GM12875 (cell line): Measurements from ENCODE around the gene PAK5.

Experiments used
- H3K4me3 ChIP-seq: one replicate; pipeline ENCODE4 v1.5.1; 2011; ENCODE audit warnings: low read depth, low read length, control low read depth
- CTCF ChIP-seq: IDR thresholded peaks from 2 replicates; pipeline ENCODE4 v1.5.1; 2011; ENCODE audit warnings: low read depth, mild to moderate bottlenecking, control low read depth, inconsistent platforms, low read length, moderate library complexity, borderline replicate concordance; ENCODE audit not compliant: insufficient read depth

The PAK5 gene

GRCh38 chr20:9838378-9839295 is at the start of gene PAK5:
Gene PAK5 (minus strand): TSS chr20:9839076. CDS start chr20:9644328, 194,748 bp downstream.
- H3K4me3 ChIP-seq: no peak within 1 kb of the TSS

GRCh38 chr20:9887706-9888105 is 48.8 kb upstream of the PAK5 start:
- H3K4me3 ChIP-seq: no peak overlapping the region
- no peak for TF ChIP-seq CTCF

More at GRCh38 chr20:9838378-9839295, at the start of gene PAK5:
- TF ChIP-seq CTCF: no peak

DNA sequence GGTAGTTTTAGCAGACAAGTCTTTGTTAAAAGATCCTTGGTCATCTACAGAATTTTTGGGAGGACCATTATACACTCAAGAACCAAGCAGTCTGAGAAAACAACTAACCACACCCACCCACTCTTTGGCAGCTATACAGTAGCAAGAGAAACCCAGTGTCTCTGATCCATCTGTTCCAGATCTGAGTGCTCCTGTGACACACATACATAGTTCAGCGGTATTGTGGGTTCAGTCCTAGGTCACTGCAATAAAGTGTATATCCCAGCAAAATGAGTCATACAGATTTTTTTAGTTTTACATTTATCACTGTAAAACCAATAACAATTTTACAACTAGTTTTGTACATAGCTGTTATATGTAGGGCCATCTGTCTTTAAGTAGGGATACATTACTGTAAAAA is 47.4 kb upstream of the PAK5 start:
- no peak for TF ChIP-seq CTCF
- no peak overlapping the region for H3K4me3 ChIP-seq

GRCh38 chr20:9884666-9885065 is 45.8 kb upstream of the PAK5 start:
- no peak for TF ChIP-seq CTCF
- no peak overlapping the region for H3K4me3 ChIP-seq

DNA sequence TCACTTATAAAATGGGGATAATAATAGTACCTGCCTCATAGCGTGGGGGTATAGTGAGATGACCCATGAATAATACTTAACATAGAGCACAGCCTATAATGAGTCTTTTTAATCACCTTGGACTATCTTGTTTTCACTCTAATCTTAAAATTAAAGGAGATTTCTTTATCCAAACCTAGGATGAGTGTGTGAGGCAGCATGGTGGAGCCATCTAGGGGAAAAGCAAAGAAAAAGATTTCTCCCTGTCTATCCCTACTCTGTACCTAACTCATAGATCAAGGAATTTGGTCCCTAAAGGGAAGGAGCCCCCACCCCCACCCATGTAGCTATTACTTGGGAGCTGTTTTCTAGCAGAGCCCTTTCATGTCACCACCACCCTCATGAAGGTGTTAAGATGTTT is 45.2 kb upstream of the PAK5 start:
- no peak for TF ChIP-seq CTCF
- no peak overlapping the region for H3K4me3 ChIP-seq

- no peak overlapping the region for H3K4me3 ChIP-seq
- no peak for TF ChIP-seq CTCF
Measured at GRCh38 chr20:9877932-9878495, 39.1 kb upstream of the PAK5 start.

DNA sequence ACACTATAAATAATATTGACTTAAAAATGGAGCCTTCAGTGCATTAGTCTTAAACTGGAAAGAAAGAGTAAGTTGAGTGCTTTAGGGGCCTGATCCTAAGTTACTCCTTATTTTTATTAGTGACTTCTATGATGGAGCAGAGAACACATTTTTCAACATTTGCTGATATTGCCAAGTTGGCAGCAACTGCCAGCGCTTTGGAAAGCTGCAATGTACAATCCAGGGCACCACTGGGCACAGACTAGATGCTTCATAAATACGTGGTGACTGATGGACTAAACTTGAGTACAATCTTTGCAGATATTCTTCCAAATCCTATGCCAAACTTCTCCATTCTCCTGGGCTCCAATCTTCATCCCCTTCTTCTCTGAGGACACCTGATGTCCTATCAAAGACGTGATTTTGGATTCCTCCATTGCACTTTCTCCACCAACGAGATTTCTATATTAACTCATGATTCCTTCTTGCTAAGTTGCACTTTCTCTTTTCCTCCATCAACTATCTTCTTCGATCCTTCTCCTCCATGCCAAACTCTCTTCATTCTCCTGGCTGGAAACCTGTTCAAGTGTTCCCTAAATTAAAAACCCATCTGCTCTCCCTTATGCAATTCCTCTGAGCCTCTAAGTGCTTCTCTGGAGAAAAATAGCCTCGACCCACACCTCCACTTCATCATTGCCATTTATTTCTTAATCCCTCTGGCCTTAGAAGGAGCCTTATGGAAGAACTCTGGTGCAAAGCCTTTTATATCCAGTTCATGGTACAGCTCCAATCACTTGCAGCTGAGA is 28.5 kb upstream of the PAK5 start:
- H3K4me3 ChIP-seq: no peak overlapping the region
- TF ChIP-seq CTCF: no peak
